ENCODE measurements around the gene AUTS2.
"Not testable (repeated sequence)": the region's sequence is repeated elsewhere in the genome, so short reads cannot be mapped to it uniquely, and the experiment has no call there.

Gene AUTS2

DNA sequence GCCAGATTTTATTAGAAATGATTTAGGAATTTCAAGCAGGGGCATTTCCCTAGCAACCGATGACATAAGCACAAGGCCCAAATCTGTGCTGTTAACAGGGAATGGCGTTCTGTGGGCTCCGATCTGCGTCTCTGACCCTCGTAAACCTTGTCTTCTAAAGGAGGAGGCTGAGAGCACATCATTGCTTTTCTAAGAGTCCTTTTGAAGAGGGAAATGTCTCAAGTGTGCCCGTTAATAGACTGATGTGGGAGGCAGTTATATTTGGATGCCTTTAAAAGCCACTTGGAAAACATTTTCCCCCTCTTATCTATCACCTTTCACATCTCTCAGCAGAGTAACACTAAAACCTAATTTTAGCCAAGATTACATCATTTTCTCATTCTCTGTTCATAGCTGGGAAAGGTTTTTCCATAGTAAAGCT, 1109.6 kb downstream of the AUTS2 start:
- in situ Hi-C loops (cut with MboI; ENCODE audit: low sequenced_read_pairs): no loop called here

DNA sequence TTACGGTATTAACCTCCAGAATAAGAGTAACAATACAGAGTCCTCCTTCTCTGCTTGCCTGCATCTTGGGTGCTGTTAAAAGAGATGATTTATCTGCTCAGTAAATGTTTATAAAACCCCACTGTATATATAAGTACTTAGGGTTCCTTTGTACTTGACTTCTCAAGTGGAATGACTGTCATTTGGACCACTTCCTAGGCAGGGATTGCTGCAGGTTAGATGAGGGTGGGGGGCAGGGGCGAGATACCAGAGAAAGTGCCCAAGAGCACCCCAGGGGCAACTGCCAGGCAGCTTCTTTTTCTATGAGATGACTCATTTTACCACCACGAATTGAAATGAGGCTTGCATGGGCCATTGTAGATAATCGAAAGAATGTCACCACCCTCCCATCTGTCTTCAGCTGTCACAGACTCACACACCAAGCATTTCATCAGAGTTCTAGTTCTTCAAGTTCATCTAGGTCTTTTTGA, 1111.8 kb downstream of the AUTS2 start:
- in situ Hi-C loops (cut with MboI; ENCODE audit: low sequenced_read_pairs): no loop called here

DNA sequence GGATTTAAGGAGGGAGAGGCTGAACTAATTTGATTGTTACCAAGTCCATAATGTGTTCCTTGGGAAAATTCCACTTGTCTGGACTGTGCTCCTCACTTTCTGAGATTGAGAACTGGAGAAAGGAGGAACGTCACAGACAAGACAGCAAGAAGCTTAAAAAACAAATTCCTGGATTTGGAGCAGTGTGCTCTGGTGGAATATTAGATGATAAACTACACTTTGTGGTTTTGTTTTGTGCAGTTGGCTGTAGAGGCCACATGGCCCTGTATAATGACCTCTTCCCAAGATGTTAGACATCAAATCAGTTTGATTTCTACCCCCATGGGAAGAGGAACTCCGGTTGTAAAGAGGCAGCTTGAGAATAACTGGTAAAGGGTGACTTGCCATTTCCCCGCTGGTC, 1112.4 kb downstream of the AUTS2 start:
- in situ Hi-C loops (cut with MboI; ENCODE audit: low sequenced_read_pairs): no loop called here

DNA sequence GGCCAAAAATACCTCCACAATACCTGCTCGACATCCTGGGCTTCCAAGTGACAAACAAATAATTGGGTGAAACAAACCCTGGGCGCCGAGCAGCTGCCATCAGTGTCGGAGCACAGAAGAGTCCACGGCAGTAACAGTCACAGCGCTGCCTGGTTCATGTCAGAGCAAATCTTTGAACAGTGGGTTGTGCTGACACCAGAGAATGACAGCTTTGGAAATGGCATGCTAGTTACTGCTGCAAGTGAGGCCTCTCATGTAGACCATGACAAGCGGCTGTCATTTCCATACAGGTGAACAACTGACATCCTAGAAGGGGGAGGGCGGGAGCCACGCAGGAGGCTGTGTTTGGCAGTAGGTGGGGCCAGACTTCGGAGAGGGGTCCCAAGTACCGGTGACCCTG, 1113.2 kb downstream of the AUTS2 start:
- in situ Hi-C loops (cut with MboI; ENCODE audit: low sequenced_read_pairs): no loop called here

DNA sequence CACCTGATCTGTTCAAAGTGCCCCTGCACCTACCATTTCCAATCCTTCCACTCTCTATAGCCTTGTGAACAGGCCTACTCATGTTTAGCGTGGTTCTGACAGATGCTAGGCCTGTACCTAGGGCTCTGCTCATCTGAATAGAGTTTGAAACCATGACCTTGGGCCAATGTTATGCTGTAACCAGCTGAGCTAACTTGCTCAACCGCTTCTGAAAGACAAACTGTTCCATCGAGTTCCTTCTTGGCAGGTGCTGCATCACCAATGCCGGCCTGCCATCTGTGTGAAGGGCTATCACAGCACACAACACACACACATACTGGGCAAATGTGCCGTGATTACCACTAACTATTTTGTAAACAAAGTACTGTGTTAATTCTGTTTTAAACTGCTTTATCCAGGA, 1114.7 kb downstream of the AUTS2 start:
- in situ Hi-C loops (cut with MboI; ENCODE audit: low sequenced_read_pairs): no loop called here

DNA sequence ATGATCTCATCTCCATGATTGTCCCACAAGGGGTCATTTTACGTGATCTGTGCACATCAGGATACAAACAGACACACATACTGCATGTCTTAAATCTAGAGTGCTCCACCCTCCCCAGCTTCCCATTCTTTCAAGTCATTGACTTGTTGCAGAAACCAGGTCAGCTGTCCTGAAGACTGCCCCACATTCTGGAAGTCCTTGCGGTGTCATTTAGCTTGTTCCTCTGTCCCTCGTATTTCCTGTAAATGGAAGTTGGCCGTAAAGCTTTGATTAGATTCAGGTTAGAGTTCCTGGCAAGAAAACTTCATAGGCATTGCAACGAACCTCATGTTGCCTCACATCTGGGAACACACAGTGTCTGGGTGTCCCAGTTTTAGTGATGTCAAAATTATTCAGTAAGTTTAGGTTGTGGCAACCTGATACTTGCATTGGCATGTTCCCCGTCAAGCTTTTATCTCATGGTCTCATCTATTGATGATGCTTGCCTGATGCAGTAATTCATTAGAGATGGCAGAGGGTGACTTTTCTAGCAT, 1116.3 kb downstream of the AUTS2 start:
- in situ Hi-C loops (cut with MboI; ENCODE audit: low sequenced_read_pairs): no loop called here

DNA sequence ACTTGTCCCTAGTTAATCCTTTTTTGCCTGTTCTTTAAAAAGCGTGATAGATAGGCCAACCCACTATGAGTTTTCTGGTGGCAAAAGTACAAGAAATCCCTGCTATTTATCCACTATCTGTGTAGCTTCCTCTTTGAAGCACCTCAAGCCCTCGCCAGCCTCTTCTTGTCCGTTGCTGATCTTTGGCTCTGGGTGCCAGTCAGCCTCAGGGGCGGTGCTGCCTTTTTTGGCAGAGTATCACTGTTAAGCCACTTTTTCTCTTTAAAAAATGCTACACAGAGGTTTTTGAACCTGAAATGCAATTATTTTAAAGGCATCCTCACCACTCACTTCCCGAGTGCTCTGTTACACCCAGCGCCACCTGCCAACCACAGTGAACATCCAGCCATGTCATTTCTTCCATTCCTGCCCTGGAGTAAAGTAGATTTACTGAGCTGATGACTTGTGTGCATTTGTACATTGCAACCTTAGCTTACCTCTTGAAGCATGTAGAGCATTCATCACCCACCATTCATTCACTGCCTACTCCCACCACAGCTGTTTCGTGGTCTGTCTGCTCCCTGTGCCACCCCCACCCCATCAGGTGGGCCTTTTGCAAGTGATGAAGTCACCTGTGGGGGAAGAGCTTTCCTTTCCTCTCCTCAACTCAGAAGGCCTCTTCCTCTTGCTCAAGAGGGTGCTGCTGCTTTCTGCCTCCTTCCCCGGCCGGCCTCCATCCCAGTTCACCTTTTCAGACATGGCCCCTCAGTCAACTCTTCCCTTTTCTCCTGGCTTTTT, 1119.5 kb downstream of the AUTS2 start:
- in situ Hi-C loops (cut with MboI; ENCODE audit: low sequenced_read_pairs): no loop called here

DNA sequence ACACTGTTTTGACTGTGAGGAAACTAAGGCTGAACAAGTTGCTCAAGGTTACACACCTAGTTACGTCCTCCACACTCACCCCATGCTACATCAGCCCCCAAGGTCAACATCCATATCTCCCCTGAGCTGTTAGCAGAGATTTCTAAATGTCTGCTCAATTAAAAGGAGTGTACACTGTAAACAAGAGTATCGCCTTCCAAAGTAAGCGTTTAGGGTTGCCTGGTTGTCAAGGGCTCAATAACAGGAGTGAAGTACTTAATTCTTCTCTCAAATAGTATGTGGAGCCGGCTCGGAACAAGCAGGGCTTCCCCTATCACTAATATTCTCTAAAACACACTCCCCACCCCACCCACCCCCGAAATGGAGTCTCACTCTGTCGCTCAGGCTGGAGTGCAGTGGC, 1120.8 kb downstream of the AUTS2 start:
- in situ Hi-C loops (cut with MboI; ENCODE audit: low sequenced_read_pairs): no loop called here

DNA sequence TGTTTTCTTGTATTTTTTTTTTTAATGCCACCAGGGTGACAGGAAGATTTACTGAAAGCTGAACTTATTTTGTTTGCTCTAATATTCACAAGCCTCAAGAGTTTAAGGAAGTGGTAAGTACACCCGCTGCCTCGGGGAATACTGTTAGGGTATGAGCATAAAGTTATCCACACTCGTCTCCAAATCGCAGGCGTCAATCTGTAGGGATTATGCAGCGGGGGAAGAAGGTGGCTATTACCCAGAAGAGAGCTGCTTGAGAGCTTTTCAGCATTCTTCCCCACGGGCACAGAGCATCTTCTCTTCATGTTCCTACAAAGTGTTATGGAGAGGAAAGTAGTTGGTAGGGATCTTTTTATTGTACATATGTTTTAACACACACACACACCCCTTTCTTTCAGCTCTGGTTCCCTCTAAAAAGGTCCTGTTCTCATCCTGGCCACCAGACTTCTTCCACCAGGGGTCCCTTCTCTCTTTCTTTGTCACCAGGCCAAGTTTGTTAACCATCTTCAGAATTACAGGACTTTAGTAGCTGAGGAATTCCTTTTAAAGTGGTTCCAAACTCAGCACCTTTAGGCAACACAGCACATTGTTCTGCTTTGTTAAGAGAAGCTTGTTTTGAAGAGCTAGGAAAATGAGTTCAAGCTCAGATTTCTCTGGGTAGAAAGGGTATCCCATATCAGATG, 1122.1 kb downstream of the AUTS2 start:
- in situ Hi-C loops (cut with MboI; ENCODE audit: low sequenced_read_pairs): no loop called here

DNA sequence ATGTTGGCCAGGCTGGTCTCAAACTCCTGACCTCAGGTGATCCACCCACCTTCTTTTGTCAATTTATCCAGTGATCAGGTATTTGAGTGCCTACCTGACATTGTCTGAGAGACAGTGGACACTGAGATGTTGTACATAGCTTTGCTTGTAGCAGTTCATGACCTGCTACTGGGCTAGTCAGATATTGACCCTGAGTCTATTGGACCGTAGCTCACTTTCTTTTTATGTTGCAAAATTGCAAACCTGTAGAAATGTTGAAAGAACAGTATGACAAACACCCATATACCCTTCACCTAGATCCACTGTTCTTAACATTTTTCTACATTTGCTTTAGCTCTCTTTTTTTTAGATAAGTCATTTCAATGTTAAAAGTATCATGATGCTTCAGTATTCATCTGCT, 1123.2 kb downstream of the AUTS2 start:
- in situ Hi-C loops (cut with MboI; ENCODE audit: low sequenced_read_pairs): no loop called here

DNA sequence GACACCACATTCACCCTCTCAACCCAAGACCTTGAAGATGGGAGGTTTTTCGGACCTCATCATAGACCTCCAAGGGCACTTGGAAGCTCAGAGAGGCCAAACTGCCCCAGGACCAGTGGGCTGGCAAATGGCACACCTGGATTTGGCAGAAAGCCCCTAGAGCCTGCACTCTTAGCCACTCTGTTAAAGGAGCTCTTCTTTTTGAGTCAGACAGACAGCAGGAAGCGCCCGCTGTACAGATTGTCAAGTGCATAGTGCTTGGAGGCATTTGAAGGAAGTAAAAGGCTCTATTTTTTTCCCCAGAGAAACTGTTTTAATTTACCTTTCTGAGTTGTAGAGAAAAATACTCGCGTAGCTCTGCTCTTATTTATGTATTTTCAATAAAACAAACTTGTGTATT, 1125.1 kb downstream of the AUTS2 start:
- in situ Hi-C loops (cut with MboI; ENCODE audit: low sequenced_read_pairs): no loop called here

DNA sequence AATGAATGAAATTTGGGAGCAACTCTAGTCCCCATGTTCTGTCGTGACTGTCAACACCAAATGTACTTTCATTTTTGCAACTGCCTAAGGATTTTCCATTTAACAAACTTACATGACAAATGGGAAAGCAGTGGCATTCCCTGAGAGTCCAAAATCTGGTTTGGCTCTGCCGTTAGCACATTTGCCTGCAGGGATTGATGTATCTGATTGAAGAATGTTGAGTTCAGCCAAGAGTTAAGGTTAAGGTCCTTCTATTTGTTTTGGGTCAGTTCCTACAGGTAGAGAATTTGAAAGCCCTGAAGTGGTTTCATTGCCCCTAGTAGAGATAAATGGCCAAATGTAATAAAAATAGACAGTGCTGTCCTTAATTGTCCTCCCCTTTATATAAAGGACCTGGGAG, 1127.2 kb downstream of the AUTS2 start:
- in situ Hi-C loops (cut with MboI; ENCODE audit: low sequenced_read_pairs): no loop called here

DNA sequence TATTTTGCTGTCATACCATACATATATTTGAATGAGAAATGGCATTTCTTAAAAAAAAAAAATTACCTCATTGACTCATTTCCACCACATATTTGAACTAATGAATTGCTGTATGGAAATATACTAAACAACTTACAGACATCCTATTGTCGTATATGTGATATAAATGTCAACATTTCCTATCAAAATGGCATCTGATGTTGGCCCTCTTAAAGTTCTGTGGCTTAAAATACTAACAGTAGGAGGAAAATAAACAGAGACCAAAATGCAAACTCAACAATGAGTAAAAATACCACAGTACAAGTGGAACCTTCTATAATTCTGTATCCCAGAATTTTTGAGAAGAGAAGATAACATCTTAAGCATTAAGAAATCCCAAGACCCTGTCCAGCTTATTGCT, 1128.0 kb downstream of the AUTS2 start:
- in situ Hi-C loops (cut with MboI; ENCODE audit: low sequenced_read_pairs): no loop called here

DNA sequence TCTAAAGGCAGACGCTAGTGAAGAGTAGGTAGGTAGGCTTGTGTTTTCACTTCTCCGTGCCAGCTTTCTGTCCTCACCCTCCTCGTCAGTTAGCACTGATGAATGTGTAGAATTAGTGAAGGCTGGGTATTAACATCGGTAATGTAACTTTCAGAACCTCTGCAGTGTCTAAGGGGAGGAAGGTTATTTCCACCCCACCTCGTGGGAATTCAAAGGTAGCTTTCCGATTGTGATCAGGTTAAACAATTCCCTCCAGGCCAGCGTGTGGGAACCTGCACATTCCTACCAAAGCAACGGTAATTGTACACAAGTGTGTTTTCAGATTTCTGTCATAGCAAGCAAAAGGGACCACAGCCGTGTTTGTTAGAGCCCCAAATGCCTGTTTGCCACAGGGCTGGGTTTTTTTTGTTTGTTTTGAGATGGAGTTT, 1128.7 kb downstream of the AUTS2 start:
- in situ Hi-C loops (cut with MboI; ENCODE audit: low sequenced_read_pairs): no loop called here

DNA sequence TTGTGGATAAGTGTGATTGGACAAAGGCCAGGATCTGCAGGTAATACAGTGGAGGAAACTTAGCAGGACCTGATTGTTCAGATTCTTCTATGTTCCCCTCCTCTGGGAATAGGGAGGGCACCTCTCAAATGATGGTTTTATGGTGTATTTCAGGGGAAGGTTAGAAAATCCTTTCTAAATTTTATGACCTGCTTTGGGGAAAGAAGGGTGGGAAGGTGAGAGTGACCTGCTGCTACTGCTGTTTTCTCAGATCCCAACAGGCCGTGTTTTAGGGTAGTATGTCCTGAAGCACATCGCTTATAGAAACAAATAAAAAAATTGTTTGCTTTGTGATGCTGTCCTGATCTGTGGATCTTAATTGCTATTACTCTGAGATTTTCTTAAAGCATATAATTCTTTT, 1129.6 kb downstream of the AUTS2 start:
- in situ Hi-C loops (cut with MboI; ENCODE audit: low sequenced_read_pairs): no loop called here

DNA sequence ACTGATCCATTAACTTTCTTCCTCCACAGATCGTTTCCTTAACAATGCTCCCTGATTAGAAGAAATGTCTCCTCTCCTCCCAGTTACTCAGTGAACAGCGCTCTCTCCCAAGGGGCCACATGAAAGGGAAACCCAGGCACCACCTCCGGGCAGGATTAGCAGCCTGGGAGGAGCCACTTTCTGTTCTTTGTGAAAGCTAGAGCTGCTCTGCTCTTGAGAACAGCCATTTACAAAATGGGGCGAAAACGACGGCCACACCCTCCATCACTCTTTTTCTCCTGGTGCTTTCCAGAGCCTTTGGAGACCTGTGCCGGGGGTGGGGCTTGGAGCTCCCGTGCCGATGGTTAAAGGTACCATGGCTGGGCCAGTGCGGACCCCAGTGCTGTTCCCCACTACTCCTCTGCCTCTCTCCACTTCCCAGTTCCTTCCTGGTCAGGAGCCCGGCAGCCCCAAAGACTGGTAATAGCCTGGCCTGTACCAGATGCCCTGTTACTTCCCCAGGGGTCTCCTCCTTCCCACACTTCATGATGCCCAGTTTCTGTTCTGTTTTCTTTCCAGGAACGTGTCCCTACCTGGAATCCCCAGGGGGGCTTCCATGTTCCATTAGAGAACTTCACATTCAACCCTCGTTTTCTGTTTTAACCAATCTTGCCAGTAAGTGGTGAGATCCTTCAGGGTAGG, 1130.7 kb downstream of the AUTS2 start:
- in situ Hi-C loops (cut with MboI; ENCODE audit: low sequenced_read_pairs): no loop called here

DNA sequence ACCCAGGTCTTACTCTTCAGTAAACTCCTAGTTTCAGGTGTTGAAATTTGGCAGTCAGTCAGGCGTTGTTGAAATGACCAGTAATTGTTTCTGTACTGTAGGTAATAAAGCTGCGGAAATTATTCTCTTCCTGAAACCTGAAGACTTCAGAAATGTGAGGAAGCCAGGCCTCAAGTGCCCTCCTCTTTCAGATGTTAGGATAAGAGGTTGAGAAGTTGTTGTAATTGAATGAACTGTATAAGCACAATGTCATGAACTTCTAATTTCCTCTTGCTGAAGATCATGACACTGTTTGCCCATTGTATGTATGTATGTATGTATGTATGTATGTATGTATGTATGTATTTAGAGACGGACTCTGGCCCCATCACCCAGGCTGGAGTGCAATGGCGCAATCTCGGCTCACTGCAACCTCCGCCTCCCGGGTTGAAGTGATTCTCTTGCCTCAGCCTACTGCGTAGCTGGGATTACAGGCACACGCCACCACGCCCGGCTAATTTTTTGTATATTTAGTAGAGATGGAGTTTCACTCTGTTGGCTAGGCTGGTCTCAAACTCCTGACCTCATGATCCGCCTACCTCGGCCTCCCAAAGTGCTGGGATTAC, 1131.4 kb downstream of the AUTS2 start:
- in situ Hi-C loops (cut with MboI; ENCODE audit: low sequenced_read_pairs): not testable (repeated sequence)

DNA sequence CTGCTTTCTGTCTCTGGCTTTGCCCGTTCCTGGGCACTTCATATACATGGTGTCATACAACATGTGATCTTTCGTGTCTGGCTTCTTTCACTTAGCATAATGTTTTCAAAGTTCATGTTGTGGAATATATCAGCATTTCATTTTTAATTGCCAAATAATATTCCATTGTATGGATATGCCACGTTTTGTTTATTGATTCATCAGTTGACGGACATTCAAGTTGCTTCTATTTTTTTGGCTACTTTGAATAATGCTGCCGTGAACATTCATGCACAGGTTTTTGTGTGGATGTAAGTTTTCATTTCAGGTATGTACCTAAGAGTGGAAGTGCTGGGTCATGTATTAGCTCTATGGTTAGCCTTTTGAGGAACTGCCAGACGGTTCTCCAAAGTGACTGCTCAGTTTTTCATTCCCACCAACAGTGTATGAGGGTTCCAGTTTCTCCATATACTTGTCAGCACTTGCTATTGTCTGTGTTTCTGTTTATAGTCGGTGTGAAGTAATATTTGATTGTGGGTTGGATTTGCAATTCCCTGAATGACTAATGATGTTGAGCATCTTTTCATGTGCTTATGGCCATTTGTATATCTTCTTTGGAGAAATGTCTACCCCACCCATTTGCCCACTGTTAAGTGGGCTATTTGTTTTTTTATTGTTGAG, 1132.3 kb downstream of the AUTS2 start:
- in situ Hi-C loops (cut with MboI; ENCODE audit: low sequenced_read_pairs): no loop called here

DNA sequence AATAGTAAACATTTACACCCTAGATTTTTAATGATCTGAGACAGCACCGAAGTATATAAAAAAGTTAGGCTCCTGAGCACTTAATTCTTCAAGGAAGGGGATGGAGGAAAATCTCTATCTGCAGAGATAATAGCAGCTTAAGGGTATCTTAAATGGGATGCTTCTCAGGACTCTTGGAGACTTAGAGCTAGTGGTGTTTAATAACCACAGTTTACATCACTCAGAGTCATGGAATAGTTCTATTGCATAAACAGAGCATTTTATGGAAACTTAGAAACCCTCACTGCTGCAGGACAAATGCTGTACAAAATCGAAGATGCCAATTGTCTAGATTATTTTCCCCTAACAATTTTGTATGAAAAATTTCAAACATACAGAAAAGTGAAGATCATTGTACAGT, 1134.8 kb downstream of the AUTS2 start:
- in situ Hi-C loops (cut with MboI; ENCODE audit: low sequenced_read_pairs): no loop called here

DNA sequence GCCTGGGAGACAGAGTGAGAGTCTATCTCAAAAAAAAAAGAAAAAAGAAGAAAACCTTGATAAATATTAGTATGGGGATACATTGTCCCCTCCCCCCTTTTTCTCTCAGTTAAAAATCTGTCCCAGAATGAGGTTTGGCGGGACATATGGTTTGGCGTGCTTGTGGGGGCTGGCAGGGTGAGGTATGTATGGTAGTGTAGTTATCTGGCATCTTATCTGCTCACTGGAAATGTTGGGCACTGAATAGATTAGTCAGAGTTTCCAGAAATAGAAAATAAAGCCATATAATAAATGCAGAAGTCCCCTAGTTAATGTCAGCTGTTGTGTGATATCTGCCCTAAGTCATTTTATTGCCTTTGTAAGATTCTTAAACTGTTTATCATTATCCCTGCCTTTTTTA, 1136.1 kb downstream of the AUTS2 start:
- in situ Hi-C loops (cut with MboI; ENCODE audit: low sequenced_read_pairs): no loop called here

DNA sequence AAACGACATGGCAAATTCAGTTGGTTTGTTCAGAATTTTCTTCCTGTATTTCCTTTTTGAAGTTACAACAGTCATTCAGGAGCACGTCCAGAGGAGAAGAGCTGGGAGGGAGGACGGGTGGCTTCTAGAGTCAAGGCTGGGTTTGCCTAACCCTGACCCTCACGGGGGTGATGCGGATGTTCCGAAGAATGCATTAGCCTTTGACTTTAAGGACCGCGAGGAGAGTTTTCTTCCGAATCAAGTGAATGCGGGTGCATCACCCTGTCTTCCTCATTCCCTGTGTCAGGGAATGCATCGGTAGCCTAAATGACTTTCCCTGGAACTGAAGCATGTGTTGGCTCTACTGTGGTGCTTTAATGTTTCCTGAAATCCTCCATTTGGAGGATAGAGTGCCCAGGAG, 1137.0 kb downstream of the AUTS2 start:
- in situ Hi-C loops (cut with MboI; ENCODE audit: low sequenced_read_pairs): no loop called here
